ENCODE measurements around the gene TMEM106A. TPM values are rescaled to one million over a fixed set of nuclear protein-coding genes. Genes with fewer than 3 reads are reported as not detected.

TMEM106A gene
- total and polyA plus RNA-seq, 2 donors (not counting 1 experiment from before 2014, with no cell fraction given) = 23.7 to 66.0 TPM

DNA sequence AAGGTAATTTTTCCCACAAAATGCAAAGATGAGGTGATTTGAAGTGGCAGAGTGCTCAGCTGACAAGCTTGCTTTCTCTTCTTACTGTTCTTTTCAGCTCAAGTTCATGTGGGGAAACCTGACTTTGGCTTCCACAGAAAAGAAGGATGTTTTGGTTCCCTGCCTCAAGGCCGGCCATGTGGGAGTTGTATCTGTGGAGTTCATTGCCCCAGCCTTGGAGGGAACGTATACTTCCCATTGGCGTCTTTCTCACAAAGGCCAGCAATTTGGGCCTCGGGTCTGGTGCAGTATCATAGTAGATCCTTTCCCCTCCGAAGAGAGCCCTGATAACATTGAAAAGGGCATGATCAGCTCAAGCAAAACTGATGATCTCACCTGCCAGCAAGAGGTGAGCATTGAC is 18.4 kb upstream of the TMEM106A start:
- H3K36me3 ChIP-seq (replicated peaks in 1 of 2; ENCODE audit: control extremely low read depth in 1 of 2, control insufficient read depth in 1 of 2, extremely low read depth in 1 of 2, insufficient read depth in 2 of 2, low read length in 1 of 2) = peaks cover 36 to 79% of the 10 kb centered on the region in 2 experiments
- H3K9ac ChIP-seq (ENCODE audit: low read length) = no peak overlapping the region
- Mint-ChIP-seq H3K9me3 (ENCODE audit: insufficient read depth) (no peaks in the 10 kb centered on the region), H3K4me1 (no peaks in the 10 kb centered on the region), H3K27ac (no peak overlapping the region), H3K4me3 (no peak overlapping the region), H3K27me3 (no peaks in the 10 kb centered on the region)
- POLR2A ChIA-PET = no interaction called here
- no peaks in the 10 kb centered on the region for H3K4me1 ChIP-seq (ENCODE audit: control insufficient read depth in 2 of 2, insufficient read depth in 2 of 2, low read length in 2 of 2)
- TF ChIP-seq EZH2 (IDR thresholded peaks at IDR 0.05; ENCODE audit: borderline replicate concordance, insufficient read depth, low read depth, low read length, poor library complexity, severe bottlenecking) (no peak), CTCF (IDR thresholded peaks at IDR 0.05) (no peak)
- H3K9me3 ChIP-seq (ENCODE audit: control extremely low read depth in 1 of 3, control insufficient read depth in 2 of 3, insufficient read depth in 1 of 3, low read length in 2 of 3) = no peaks in the 10 kb centered on the region
- peaks cover 10% of the 10 kb centered on the region for H3K79me2 ChIP-seq (ENCODE audit: control insufficient read depth, insufficient read depth, low read length)
- no peaks in the 10 kb centered on the region for H3K27me3 ChIP-seq (replicated peaks in 1 of 4; ENCODE audit: control extremely low read depth in 1 of 4, control insufficient read depth in 3 of 4, insufficient read depth in 4 of 4, low read length in 3 of 4)
- H3K27ac ChIP-seq (ENCODE audit: low read length in 2 of 2) = no peak overlapping the region
- no peaks in the 10 kb centered on the region for H4K20me1 ChIP-seq (ENCODE audit: control insufficient read depth, insufficient read depth, low read length, poor library complexity, severe bottlenecking)
- no peak for ATAC-seq (ENCODE audit: low read depth)
- WGBS (ENCODE audit: insufficient coverage) = 98% methylated on average over 5 of the region's 5 CpGs
- no peak overlapping the region for H2AFZ ChIP-seq (ENCODE audit: insufficient read depth, low read depth, low read length, poor library complexity, severe bottlenecking)
- no peak for DNase-seq
- no peak overlapping the region for H3K4me2 ChIP-seq (replicated peaks; ENCODE audit: low read depth, low read length, poor library complexity, severe bottlenecking)
- CTCF ChIA-PET = interaction anchor here (0.6 to 1.1 kb wide), 2 partner anchors 15 to 1831 kb away, joined by 3 read pairs; no protein-coding TSS in a partner anchor
- intact Hi-C loops (cut with micrococcal nuclease) = no loop called here
- no peak overlapping the region for H3K4me3 ChIP-seq (ENCODE audit: control extremely low read depth in 1 of 5, extremely low read depth in 1 of 5, insufficient read depth in 1 of 5, low read depth in 2 of 5, low read length in 4 of 5)

- POLR2A ChIA-PET = interaction anchor here (0.6 kb wide), 2 partner anchors 133 to 157 kb away, joined by 3 to 12 read pairs; no protein-coding TSS in a partner anchor
- no peak overlapping the region for H3K4me2 ChIP-seq (replicated peaks; ENCODE audit: low read depth, low read length, poor library complexity, severe bottlenecking)
- peaks cover 28 to 65% of the 10 kb centered on the region in 2 experiments for H3K36me3 ChIP-seq (replicated peaks in 1 of 2; ENCODE audit: control extremely low read depth in 1 of 2, control insufficient read depth in 1 of 2, extremely low read depth in 1 of 2, insufficient read depth in 2 of 2, low read length in 1 of 2)
- H4K20me1 ChIP-seq (ENCODE audit: control insufficient read depth, insufficient read depth, low read length, poor library complexity, severe bottlenecking) = no peaks in the 10 kb centered on the region
- no peaks in the 10 kb centered on the region for H3K79me2 ChIP-seq (ENCODE audit: control insufficient read depth, insufficient read depth, low read length)
- TF ChIP-seq CTCF (IDR thresholded peaks at IDR 0.05) (no peak), EZH2 (IDR thresholded peaks at IDR 0.05; ENCODE audit: borderline replicate concordance, insufficient read depth, low read depth, low read length, poor library complexity, severe bottlenecking) (no peak)
- H3K4me1 ChIP-seq (ENCODE audit: control insufficient read depth in 2 of 2, insufficient read depth in 2 of 2, low read length in 2 of 2) = no peaks in the 10 kb centered on the region
- ATAC-seq (ENCODE audit: low read depth) (no peak), DNase-seq (no peak)
- no peak overlapping the region for H3K4me3 Mint-ChIP-seq
- H3K27me3 ChIP-seq (replicated peaks in 1 of 4; ENCODE audit: control extremely low read depth in 1 of 4, control insufficient read depth in 3 of 4, insufficient read depth in 4 of 4, low read length in 3 of 4) = no peaks in the 10 kb centered on the region
- no peak overlapping the region for H3K9ac ChIP-seq (ENCODE audit: low read length)
- H2AFZ ChIP-seq (ENCODE audit: insufficient read depth, low read depth, low read length, poor library complexity, severe bottlenecking) = no peak overlapping the region
- no peaks in the 10 kb centered on the region for H3K9me3 ChIP-seq (ENCODE audit: control extremely low read depth in 1 of 3, control insufficient read depth in 2 of 3, insufficient read depth in 1 of 3, low read length in 2 of 3)
- no peaks in the 10 kb centered on the region for H3K27me3 Mint-ChIP-seq
- no peak overlapping the region for H3K27ac ChIP-seq (ENCODE audit: low read length in 2 of 2)
- no peak overlapping the region for H3K4me3 ChIP-seq (ENCODE audit: control extremely low read depth in 1 of 5, extremely low read depth in 1 of 5, insufficient read depth in 1 of 5, low read depth in 2 of 5, low read length in 4 of 5)
- WGBS (ENCODE audit: insufficient coverage) = no CpG with 5 or more reads among the region's 2 CpGs
- intact Hi-C loops (cut with micrococcal nuclease) = no loop called here
- H3K4me1 Mint-ChIP-seq = no peaks in the 10 kb centered on the region
- H3K27ac Mint-ChIP-seq = no peak overlapping the region
- H3K9me3 Mint-ChIP-seq (ENCODE audit: insufficient read depth) = no peaks in the 10 kb centered on the region
- CTCF ChIA-PET = interaction anchor here (0.5 to 2.6 kb wide), 3 partner anchors 14 to 116 kb away, joined by 4 to 13 read pairs (median 5); partner anchors contain the start of gene BRCA1
Observed at GRCh38 chr17:43199633-43200032, 12.0 kb upstream of the TMEM106A start.

Measured in B cell (primary cell).